ENCODE results near the gene CYTH4.

- TF ChIP-seq EP300 (IDR thresholded peaks at IDR 0.05) (no peak), CTCF (IDR thresholded peaks at IDR 0.05) (peak; percentile 75 to 80), POLR2A (IDR thresholded peaks at IDR 0.05) (no peak), POLR2AphosphoS5 (IDR thresholded peaks at IDR 0.05) (no peak)
Observed at GRCh38 chr22:37316875-37317371, 34.6 kb downstream of the CYTH4 start.
